ENCODE data around the gene EPC1.
"Not testable (repeated sequence)": the region's sequence is repeated elsewhere in the genome, so short reads cannot be mapped to it uniquely, and the experiment has no call there.

Gene EPC1

DNA sequence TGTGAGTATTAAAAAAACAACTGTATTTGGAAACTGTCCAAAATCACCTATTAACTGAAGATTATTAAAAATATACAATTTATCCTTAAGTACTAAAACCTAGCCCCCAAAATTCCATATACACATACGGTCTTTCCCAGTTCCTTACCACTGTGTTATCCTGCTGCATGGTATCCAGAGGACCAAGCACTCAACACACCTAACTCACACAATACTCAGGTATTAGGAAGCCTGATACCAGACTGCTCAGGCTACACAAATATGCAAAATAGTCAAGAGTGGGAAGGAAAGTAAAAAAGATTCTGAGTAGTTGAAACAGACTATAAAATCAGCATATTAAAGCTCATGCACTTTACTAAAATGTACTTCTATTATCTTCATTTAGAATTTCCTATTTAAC is 67.2 kb downstream of the EPC1 start:
- DNase-seq (ENCODE audit: low read depth in 2 of 2) = no peak

DNA sequence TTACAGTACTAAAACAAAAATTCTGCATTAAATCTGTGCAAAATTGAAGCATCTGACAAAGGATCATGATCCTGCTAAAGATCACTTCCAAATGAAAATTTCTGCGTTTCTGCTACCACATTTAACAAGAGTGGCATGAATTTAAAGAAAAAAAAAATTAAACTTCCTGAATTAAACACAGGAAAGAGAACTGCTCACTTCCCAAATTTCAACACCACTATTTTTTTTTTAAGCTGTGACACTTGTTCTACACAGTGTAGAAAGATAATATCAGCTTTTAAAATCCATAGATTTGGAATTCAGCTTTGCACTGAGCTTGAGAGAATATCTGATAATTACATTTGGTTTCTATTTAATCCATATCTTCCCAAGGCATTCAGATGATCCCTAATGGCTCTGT is 73.6 kb downstream of the EPC1 start:
- no peak for DNase-seq (ENCODE audit: low read depth in 2 of 2)

DNA sequence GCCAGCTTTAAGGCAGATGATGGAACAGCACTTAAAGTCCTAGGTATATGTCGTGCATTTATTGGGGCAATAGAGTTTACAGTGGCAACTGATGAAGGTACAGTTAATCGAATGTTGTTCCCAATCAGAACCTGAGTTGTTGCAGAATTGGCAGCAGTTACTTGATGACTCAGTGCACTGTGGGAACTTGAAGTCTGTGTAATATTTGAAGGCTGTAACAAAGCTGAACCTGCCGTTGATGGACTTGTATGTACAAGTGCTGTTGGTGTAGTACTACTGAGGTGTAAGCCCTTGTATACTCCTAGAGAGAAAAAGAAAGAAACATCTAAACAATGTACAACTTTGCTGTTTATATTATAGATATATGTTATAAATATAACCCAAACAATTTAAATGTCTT is 75.3 kb downstream of the EPC1 start:
- no peak for DNase-seq (ENCODE audit: low read depth in 2 of 2)

DNA sequence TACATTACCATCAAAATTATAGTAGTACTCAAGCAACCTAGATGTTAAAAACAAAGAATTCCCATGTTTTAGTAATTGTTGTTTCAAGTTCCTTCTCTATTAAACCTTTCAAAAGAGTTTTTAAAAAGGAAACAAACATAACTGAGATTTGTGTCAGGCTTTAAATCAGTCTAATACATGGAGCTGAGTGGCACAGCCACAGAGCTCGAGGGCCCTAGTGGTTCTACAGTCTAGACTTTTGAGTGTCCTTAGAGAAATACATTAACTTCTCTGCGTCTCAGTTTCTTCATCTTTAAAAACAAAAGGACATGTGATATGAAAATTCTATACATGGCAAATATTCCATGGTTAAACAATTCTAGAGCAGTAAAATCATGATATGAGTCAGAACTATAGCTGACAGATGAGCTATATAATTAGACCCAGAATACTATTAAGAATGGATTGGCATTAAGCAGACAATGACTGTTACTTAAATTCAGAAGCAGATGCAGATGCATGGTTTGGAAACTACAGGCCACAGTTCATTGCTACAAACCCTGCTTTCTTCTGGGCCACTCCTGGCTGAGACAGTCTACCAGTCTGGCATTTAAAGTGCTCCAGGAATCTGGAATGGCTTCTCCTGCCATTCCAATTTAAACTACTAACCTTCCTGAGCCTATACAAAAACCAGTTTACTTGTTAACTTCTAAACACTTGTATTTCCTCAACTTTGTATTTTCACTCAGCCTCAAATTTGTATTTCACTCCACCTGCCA is 77.4 kb downstream of the EPC1 start:
- no peak for DNase-seq (ENCODE audit: low read depth in 2 of 2)

DNA sequence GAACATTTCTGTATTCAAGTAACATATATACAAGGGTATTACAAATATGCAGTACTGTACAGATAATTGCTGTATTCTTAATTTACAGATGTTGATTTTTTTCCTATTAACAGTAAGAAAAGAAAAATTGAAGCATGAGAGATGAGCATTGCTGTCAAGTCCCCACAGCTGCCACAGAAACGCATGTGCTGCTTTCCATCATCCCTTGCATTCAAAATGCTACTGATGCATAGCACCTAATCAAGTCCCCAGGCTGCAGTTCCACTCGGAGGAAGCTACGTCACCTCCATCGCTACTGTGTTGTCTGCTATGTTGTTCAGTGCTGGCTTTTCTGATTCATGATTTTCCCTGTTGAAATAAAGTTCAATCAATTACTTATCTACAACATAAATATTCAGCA is 78.2 kb downstream of the EPC1 start:
- DNase-seq (ENCODE audit: low read depth in 2 of 2) = no peak

DNA sequence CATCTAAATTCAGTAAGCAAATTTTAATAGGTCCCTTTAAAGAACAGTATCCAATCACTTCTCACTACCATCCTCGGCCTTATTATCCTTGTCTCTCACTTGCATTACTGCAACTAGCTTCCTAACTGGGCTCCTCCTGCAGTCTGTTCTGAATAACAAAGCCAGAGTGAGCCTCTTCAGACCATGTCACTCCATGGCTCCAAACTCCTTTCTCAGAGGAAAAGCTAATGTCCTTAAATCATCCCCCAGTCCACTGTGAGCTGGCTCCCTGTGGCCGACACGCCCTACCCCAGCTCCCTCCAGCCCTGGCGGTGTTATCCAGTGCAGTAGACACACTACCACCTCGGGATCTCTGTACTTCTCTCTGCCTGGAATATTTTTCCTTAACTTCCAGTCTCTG is 80.0 kb downstream of the EPC1 start:
- DNase-seq (ENCODE audit: low read depth in 2 of 2) = no peak

DNA sequence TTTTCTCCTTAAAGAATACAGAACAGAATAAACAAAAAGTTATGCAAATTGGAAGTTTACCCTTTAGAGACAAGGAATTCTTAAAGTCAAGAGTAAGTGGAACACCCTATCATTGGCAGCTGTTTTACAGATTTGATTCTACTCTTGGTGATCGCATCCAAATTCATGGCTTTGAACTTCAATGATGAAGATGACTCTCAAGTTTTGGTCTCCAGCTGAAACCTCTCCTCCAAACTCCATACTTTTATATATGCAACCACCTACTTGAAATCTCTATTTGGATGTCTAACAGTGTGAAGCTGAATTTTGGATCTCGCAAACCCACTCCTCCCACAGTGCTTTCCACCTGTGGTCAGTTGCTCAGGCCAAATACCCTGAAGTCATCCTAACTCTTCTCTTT is 80.4 kb downstream of the EPC1 start:
- no peak for DNase-seq (ENCODE audit: low read depth in 2 of 2)

DNA sequence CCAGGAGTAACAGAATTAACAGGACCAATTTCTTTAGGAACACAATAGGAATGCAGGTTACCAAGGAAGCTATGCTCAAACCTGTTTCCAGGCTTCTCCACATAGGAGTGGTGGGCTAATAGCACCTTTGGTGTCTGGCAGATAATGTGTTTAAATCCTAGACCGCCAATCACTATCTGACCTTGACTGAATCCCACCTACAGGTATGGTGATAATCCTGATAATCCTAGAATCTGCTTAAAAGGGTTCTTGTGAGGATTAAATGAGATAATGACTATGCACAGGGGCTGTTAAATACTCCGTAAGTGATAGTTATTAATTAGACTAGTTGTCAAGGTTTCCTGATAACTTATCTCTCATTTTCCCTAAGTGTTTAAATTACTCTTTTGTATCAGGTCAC is 81.2 kb downstream of the EPC1 start:
- DNase-seq (ENCODE audit: low read depth in 2 of 2) = no peak

DNA sequence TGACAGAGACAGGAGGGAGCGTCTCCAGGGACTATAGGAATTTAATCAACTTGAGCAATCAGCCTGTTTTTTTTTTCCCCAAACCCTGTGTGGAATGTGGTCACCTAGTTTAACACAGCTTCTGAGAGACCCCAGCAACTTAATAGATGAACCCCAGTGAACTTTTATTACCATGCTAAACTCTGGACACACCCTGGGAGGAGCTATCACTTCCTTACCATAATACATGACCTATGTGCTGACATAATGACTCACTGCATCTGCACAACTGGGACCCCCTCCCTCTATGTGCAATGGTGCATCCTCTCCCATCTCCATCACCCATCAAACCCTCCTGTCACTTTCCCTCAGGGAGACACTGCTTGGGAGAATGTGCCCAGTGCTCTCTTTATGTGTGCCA is 83.7 kb downstream of the EPC1 start:
- DNase-seq (ENCODE audit: low read depth in 2 of 2) = no peak

DNA sequence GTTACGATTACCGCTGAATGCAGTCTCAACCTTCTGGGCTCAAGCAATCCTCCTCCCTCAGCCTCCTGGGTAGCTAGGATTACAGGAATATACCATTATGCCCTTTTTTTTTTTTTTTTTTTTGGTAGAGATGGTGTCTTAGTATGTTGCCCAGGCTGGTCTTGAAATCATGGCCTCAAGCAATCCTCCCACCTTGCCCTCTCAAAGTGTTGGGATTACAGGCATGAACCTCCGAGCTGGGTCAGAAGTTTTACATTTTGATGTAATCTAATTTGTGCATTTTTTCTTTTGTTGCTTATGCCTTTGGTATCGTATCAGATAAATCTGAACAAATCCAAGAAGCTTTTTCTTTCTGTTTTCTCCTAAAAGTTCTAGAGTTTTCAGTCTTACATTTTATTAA is 87.4 kb downstream of the EPC1 start:
- DNase-seq (ENCODE audit: low read depth in 2 of 2) = no peak

DNA sequence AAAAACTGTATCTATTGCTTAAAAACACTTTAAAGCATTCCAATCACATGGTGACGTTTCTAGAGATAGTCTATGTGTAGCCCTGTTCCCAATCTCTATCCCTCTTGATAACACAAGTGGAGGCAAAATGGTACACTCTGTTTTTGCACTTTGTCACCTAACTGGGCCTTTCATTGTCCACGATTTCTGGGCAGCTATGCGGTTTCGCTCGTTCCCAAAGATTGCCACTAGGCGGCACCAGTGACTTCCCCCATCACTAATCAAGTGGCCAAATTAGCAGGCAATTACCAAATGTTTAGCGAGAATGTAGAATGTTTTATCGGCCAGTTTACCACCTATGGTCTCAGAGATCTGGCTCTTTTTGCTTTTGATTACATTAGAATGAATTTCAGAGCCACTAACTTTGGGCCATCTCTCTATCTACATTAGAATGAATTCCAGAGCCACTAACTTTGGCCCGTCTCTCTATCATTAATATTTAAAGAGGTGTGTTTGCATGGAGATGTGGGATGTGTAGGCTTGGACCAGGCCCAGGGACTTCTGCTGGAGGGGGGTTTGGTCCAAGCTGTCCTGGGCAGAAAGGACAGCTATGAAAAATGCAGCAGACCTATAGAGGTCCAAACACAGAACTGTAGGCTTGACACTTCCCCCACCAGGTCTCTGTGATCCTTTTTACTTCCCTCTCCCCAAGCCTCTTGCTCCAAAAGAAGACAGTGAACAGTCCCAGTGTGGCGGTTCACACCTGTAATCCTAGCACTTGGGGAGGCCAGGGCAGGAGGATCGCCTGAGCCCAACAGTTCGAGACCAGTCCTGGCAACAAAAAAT is 90.1 kb downstream of the EPC1 start:
- peak; percentile 50 to 53 for DNase-seq (ENCODE audit: low read depth in 2 of 2)

DNA sequence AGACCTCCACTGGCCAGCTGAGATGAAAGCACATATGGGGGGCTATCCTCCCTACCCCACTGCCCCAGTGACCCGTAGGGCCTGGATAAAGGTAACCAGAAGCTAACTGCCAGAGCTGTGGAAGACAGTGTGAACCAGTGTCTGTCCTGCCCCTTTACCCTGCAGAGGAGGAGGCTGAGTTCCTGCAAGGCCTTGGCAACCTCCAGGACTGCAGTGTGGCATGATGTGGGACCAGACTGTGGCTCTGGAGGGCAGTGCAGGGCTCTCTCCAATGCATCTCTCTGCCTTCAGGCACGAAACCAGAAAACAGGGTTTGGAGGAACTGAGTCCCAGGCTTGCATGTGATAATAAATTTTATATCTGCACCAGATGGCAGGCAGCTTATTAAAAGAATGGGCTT is 93.1 kb downstream of the EPC1 start:
- no peak for DNase-seq (ENCODE audit: low read depth in 2 of 2)

DNA sequence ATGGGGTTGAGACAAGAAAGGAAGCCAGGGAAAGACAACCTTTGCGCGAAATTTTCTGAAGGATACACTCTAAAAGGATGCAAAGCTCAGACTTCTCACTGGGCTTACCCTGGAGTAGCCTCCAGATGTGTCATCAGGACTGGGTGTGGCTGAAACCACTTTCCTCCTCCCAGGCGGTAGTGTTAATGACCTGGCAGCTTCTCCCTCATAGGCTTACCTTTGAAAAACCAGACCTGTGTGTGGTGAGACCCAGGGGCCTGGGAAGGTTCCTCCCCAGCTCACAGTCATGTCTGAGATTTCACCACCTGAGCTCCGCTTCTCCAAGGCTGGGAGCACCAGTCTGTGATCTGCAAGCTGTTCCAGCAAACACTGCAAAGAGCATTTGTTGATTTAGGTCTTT is 93.7 kb downstream of the EPC1 start:
- no peak for DNase-seq (ENCODE audit: low read depth in 2 of 2)

DNA sequence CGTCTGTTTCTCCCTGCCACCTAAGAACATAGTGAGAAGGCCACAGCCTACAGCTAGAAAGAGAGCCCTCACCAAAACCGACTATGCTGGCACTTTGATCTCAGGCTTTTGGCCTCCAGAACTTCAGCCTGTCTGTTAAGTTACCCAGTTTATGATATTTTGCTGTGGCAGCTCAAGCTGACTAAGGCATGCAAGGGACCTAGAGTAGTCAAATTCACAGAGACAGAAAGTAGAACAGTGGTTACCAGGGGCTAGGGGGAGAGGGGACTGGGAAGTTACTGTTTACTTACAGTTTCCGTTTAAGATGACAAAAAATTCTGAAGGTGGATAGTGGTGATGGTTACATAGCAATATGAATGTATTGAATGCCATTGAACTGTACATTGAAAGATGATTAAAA is 96.5 kb downstream of the EPC1 start:
- not testable (repeated sequence) for DNase-seq (ENCODE audit: low read depth in 2 of 2)

DNA sequence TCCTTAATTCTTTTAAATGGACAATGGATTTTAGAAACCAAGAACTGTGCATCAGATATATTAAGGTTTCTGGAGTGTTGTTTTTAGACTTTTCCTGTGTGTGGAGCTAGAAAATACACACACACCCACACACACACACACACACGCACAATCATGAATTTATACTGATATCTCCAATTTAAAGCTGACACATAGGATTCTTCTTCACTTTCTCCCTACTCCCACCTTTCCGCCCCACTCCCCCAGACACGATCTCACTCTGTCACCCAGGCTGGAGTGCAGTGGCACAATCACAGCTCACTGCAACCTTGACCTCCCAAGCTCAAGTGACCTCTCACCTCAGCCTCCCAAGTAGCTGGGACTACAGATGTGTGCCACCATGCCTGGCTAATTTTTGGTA is 100.3 kb downstream of the EPC1 start:
- DNase-seq (ENCODE audit: low read depth in 2 of 2) = no peak

DNA sequence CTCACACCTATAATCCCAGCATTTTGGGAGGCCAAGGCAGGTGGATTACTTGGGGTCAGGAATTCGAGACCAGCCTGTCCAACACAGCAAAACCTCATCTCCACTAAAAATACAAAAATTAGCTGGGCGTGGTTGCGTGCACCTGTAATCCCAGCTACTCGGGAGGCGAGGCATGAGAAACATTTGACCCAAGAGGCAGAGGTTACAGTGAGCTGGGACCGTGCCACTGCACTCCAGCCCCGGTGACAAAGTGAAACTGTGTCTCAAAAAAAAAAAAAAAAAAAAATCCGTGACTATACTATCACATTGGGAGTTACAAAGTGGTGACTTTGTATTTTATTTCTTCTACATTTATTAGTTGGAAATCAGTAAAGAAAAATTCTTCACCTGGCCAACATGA is 101.2 kb downstream of the EPC1 start:
- DNase-seq (ENCODE audit: low read depth in 2 of 2) = no peak

DNA sequence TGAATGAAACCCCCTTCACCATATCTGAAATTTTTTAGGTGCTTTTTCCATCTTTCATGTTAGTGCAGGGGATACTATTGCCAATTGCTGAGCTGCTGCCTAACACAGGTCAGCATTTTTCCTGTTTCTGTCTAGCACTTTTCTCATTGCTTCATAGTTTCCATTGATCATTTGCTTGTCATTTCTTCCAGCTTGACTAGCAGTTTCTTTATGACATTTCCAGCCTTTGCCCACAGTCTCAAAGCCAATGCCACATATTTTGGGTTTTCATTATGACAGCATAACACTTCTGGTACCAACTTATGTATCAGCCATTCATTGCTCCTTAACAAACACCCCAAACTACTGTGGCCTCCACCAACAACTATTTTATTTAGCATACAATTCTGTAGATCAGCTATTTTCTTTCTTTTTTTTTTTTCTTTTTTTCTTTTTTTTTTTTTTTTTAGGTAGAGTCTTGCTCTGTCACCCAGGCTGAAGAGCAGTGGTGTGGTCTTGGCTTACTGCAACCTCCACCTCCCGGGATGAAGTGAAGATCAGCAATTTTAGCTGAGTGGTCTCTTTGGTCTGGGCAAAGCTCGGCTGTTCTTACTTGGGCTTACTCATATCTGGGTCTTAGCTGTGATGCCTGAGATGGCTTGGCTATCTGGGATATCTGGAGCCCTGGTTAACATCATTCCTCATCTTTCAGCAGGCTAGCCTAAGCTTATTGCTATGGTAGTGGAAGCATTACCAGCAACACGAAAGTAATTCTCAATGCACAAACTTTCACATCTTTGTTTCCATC is 102.3 kb downstream of the EPC1 start:
- no peak for DNase-seq (ENCODE audit: low read depth in 2 of 2)

DNA sequence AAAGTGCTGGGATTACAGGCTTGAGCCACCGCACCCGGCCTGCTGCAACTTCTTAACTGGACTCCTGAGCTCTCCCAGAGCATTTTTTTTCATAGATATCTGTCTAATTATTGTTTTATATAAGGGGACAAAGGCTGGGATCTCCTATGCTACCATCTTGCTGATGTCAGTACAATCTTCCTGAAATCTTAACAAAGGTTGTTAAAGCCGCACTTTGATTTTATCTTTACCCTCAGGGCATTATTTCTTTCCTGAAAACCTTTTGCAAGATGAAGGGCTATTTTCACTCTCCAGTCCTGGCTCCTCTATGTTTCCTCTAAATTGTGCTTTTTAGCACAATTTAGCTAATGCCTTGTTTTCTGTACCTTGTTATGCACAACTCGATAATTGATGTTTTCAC is 102.9 kb downstream of the EPC1 start:
- DNase-seq (ENCODE audit: low read depth in 2 of 2) = no peak

DNA sequence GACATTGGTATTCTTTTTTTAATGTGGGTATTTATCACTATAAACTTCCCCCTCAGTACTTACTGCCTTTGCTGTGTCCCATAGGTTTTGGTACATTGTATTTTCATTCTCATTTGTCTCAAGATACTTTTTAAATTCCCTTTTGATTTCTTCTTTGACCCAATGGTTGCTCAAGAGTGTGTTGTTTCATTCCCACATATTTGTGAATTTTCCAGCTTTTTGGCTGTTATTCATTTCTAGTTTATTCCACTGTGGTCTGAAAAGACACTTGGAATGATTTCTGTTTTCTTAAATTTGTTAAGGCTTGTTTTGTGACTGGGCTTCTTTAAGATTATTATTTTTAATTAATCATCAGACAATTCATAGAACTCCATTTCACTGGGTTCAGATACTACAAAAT is 105.0 kb downstream of the EPC1 start:
- no peak for DNase-seq (ENCODE audit: low read depth in 2 of 2)

DNA sequence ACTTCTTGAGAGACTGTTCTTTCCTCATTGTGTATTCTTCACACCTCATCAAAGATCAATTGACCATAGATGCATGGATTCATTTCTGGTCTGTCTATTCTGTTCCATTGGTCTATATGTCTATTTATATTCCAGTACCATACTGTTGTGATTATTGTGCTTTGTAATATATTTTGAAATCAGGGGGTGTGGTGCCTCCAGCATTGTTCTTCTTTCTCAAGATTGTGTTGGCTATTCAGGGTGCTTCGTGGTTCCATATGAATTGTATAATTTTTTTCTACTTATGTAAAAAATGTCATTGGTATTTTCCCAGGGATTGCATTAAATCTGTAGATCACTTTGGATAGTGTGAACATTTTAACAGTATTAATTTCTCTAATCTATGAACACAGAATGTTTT is 106.5 kb downstream of the EPC1 start:
- DNase-seq (ENCODE audit: low read depth in 2 of 2) = no peak

DNA sequence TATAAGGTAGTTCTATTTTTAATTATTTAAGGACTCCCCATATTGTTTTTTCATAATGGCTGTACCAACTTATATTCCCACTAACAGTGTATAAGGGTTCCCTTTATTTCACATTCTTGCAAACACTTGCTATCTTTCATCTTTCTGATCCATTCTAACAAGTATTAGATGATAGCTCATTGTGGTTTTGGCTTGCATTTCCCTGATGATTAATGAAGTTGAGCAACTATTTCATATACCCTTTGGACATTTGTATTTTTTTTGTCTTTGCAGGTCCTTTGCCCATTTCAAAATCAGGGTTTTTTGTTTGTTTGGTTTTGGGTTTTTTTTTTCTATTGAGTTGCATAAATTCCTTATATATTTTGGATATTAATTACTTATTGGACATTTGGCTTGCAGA is 107.2 kb downstream of the EPC1 start:
- DNase-seq (ENCODE audit: low read depth in 2 of 2) = no peak

DNA sequence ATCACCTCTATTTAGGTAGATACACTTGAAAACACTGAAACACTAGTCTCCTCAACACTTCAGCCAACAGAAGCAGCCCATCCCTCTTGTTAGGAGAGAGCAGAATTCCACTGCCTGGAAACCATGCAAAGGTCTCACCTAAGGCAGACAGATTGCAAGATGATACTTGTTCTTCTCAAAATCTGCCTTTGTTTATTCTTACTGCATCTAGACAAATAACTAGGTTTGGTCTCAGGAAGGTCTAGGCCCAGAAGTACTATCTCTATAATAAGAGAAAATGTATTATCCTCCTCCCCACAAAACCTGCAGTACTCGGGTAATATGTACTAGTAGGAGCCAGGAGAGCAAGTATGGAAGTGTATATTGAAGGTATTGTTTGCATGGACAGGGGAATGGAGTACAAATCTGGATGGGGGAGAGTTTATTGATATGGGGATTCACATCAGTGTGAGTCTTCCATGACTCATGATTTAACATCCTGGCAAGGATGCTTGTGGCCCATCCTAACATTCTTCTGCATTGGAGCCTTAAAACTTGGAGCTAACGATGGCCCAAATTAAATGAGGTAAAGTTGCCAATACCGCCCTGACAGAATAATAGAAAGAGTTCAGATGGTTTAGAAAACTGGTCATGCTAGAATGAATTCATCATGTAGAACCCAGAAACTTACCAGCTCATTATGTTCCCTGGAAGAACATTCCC is 109.2 kb downstream of the EPC1 start:
- DNase-seq (ENCODE audit: low read depth in 2 of 2) = no peak
